HG03135 (cell line): Measurements from ENCODE around the gene CCNB1.
A peak's percentile ranks its signal among the peaks of the same experiment; 100 is the strongest.
"Not testable (repeated sequence)": the region's sequence is repeated elsewhere in the genome, so short reads cannot be mapped to it uniquely, and the experiment has no call there.

Experiments
- ATAC-seq: cut with Tn5 transposase; IDR thresholded peaks from one replicate; pipeline ENCODE4 v1.9.1; 2021; ENCODE audit warnings: mild to moderate bottlenecking, moderate library complexity; ENCODE audit not compliant: unreplicated experiment

The CCNB1 gene

DNA sequence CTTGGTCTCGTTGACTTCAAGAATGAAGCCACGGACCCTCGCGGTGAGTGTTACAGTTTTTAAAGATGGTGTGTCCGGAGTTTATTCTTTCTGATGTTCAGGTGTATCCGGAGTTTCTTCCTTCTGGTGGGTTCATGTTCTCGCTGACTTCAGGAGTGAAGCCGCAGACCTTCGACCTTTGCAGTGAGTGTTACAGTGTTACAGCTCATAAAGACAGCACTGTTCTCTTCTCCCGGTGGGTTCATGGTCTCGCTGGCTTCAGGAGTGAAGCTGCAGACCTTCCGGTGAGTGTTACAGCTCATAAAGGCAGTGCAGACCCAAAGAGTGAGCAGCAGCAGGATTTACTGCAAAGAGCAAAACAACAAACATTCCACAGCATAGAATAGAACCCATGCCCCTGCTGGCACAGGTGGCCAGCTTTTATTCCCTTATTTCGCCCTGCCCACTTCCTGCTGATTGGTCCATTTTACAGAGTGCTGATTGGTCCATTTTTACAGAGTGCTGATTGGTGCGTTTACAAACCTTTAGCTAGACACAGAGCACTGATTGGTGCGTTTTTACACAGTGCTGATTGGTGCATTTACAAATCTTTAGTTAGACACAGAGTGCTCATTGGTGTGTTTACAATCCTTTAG, 14.8 kb downstream of the CCNB1 start:
- ATAC-seq: not testable (repeated sequence)

DNA sequence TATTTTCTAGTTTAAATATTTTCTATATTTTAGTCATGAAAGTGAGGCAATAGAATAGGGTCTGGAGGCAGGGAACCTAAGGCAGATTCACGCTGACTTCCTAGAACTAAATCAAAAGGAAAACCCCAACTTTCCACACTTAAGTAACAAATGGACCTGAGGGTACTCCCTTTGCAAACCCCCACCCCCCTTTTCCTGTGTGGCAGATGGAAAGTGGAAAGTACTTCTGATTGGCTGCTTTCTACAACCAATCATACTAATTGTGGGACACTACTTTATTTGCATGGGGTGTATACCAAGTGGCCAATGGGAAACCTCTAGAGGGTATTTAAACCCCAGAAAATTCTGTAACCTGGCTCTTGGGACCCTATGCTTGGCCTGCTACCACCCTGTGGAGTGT, 17.7 kb downstream of the CCNB1 start:
- no peak for ATAC-seq

DNA sequence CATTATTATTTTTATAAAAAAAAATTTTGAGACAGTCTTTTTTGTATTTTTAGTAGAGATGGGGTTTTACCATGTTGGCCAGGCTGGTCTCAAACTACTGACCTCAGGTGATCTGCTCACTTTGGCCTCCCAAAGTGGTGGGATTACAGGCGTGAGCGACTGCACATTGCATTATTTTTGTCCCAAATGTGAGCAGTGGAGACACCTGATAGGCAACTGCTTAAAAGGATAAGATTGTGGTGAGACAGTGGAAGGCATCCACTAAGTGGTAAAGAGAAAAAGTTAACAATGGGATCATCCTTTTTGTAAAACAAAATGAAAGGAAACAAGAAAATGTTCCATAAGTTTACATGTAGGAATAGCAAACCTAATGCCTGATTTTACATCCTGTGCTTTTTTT, 20.4 kb downstream of the CCNB1 start:
- ATAC-seq: no peak

DNA sequence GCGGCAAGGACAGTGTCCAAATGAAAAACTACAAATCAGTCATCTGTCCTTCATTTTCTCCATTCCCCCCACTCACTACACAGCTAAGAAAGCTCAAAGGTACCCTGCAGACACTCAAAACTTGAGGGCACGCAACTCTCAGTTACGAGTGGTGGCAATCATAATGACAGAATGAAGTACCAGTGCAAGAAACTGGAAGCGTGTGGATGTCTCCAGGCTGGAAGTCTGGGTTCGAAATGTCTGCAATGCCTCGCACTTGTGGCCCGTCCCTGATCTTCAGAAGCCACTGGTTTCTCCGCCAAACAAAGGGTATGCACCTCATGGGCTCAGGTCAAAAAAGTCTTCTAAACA, 21.8 kb downstream of the CCNB1 start:
- no peak for ATAC-seq

DNA sequence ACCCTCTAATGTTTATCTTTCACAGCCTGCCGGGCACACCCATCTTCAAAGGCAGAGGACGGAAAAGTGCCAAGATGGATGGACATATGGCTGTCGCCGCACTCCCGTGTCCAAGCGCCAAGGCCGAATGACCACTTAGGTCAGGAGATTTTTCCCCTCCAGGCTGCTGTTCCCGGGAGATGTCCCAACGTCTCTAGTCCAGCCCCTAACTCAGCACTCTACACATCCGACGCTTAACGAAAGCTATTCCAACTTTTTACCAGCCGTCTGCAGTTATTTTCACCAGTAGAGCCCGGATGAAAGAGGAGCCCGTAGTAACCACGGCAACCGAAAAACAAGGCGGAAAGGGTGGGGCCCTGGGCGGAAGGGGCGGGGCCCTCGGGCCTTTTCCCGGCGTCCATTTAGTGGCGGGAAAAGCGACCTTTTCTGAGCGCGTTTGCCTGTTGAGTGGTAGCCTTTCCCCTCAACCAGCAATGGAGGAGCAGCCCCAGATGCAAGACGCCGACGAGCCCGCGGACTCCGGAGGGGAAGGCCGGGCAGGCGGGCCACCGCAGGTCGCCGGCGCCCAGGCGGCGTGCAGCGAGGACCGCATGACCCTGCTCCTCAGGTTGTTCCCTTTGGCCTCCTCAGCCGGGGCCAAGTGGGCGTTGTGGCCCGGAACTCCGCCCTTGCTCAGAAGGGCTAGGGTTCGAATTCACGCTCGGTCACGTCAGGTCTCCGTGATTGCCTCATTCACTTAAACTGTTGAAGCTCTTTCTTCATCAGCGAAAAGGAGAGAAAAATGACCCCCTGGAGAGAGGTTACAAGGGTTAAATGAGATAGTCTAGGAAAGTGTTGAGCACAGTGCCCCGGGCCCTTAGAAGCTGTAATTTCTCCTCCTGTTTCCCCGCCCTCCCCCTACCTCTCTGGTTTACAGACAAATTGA, 22.5 kb downstream of the CCNB1 start, which contains the start of gene CENPH:
Gene CENPH, plus strand, starts transcription at position 422 of the 925 bp plus-strand sequence. Its CDS starts 52 bp downstream, at position 474.
- ATAC-seq: peak; percentile 92

DNA sequence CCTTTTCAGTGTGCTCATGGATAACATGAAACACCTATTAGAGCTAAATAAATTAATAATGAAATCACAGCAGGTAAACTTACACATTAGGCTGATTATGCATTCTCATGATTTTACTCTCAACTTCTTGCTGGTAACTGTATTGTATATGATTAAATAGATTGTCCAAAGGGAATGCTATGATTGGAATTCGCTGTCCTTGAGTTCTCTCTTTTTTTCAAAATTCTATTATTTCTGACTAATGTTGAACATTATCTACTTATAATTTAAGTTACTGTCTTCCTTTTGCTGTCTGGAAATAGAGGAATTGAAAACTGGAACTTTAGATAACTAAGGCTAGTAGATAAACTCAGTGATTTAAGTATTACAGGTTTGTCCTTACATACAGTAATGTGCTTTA, 35.5 kb downstream of the CCNB1 start:
- ATAC-seq: no peak

DNA sequence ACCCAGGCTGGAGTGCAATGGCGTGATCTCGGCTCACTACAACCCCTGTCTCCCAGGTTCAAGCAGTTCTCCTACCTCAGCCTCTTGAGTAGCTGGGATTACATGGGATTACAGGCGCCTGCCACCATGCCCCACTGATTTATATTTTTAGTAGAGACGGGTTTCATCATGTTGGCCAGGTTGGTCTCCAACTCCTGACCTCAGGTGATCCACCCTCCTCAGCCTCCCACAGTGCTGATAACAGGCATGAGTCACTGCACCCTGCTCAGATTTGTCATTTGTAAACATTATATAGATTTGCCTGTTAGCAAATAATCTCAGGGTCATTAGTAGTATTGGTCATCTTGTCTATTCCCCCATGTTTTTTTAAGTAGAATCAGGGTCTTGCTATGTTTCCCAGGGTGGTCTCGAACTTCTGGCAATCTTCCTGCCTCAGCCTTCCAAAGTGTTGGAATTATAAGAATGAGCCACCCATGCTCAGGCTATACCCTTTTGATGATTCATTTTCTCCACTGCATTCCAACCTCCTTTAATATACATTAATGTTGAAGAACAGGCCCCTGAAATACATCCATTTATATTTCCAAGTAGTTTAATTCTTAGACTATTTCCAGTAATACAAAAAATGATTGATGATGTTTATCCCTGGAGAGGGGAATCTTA, 39.7 kb downstream of the CCNB1 start:
- no peak for ATAC-seq

DNA sequence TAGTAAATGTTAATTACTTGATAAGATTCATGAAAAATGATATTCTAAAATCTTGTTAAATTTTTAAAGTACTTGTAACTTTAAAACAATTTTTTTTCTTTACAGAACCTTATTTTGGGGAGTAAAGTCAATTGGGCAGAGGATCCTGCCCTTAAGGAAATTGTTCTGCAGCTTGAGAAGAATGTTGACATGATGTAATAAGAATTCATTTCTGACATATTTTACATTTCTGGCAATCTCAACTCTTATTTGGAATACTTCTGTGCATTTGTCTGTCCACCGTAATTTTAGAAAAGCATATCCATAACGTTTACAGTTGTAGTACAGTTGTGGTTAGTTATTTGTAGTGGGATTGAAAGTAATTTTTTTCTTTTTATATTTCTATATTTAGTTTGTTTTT, 42.7 kb downstream of the CCNB1 start:
- ATAC-seq: no peak

DNA sequence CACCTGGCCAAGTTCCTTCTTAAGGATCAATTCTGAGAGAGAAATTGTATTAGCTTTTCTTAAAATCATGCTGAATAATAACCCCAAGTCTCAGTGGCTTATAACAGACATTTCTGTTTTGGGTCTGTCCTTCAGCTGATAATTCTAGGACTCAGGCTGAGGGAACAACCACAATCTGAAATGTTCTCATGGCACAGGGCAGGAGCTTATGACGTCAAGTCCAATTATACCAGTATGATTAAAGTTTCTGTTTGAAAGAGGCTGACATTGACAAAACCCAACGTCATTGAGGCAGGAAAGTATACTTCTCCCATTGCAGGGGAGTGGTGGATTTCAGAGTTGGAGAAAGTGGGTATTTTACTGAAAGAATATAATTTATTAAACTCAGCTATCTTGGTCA, 44.2 kb downstream of the CCNB1 start:
- ATAC-seq: no peak

DNA sequence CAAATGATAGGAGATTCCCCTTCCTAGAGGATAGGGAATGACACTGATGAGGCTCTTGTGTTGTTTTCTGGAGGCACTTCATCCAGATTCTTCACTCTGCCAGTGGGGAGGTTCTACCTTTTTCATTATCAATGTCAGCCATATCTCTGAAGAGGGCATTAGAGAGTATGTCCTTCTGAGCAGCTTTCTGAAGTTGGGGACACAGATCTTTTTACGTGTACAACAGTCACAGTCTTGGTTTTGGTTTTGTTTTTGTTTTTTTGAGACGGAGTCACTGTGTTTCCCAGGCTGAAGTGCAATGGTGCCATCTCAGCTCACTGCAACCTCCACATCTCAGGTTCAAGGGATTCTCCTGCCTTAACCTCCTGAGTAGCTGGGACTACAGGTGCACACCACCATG, 45.1 kb downstream of the CCNB1 start:
- no peak for ATAC-seq

DNA sequence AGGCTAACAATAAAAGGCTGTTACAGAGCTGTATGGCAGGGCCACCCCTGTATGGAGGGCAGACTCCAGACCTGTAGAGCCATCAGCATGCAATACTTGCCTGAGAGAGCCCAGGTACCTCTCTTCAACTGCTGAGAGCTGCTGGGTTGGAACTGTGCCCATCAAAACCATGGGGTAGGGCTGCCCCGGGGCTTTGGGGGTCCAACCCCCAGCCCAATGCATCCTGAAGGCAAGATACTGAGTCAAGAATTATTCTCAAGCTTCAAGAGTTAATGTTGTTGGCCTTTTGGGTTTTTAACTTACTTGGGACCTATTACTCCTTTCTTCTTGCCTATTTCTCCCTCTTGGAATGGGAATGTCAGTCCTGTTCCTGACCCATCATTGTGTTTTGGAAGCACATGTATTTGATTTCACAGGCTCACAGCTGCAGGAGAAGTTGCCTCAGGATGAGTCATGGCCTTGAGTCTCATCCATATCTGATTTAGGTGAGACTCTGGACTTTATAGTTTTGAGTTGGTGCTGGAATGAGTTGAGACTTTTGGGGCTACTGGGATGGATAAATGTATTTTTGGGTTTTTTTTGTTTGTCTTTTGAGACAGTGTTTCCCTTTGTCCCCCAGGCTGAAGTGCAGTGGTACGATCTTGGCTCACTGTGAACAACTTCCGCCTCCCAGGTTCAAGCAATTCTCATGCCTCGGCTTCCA, 46.7 kb downstream of the CCNB1 start:
- no peak for ATAC-seq

DNA sequence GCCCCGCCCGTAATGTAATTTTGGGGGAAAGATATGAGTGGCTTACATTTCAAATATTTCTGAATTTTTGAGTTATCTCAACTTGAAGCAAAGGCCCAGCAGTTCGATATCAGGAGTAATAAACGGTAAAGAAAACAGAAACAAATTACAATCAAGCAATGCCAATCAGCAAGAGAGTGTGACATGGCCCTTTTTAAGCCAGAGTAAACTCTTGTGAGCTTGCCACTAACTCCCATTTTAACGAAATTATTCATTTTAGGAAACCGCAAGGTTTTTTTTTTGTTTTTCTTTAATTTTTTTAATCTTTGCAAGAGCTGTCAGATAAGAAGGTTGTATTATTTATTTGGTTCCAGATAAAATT, 50.2 kb downstream of the CCNB1 start:
- ATAC-seq: no peak

DNA sequence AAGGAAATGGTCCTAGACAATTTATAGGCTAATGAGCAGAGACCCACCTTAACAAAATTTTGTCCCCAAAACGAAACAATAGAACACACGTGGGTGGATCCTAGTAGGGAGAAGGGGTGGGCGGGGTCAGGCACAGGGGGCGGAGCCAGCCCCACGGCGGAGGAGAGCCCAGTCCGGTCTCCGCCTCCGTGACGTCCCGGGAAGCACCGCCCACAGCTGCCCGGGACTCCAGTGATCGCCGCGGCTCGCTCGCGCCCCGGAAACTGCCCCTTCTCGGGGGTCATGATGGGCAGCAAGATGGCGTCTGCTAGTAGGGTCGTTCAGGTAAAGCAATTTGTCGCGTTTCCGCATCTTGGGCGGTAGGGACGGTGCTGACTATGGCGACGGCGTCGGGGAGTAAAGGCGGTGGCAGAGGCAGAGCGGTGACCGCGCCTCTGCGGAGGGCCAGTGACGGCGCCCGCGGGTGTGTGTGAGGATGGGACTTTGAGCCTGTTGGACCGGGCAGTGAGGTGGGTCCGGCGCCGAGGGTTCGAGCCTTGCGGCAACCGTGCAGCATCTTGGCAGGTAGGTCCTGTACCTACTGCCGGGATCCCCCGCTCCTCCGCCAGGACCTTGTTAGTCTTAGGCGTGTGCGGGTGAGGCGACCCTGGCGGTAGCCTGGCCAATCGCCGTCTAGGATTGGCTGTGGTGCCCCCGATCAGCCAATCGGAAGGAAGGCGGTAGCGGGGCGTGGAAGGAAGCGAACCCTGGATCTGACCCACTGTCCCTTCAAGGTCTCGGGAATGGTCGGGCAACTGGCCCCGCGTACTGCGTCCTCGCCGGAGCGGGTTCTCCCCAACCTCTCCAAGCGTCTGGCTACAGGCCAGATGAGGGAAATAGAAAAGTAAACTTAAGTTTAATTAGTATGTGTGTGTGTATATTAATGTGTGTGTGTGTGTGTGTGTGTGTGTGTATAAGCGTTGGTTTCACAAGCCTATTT, 50.9 kb downstream of the CCNB1 start:
- ATAC-seq: peak; percentile 89

DNA sequence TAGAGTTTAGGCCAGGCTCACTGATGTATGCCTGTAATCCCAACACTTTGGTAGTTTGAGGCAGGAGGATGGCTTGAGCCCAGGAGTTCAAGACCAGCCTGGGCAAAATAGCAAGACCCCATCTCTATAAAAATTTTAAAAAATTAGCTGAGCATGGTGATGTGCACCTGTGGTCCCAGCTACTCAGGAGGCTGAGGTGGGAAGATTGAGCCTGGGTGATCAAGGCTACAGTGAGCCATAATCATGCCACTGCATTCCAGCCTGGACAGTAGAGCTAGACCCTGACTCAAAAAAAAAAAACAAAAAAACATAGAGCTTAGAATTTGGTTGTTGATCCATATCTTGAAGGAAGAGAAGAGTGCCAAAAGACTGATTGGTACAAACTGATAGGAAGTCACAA, 53.0 kb downstream of the CCNB1 start:
- ATAC-seq: no peak

DNA sequence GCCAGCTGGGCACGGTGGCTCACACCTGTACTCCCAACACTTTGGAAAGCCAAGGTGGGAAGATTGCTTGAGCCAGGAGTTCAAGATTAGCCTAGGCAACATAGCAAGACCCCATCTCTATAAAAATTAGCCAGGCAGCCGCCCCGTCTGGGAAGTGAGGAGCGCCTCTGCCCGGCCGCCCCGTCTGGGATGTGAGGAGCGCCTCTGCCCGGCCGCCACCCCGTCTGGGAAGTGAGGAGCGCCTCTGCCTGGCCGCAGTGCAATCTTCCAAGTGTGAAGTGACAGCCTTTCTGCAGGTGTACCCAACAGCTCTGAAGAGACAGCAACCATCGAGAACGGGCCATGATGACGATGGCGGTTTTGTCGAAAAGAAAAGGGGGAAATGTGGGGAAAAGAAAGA, 53.4 kb downstream of the CCNB1 start:
- not testable (repeated sequence) for ATAC-seq

DNA sequence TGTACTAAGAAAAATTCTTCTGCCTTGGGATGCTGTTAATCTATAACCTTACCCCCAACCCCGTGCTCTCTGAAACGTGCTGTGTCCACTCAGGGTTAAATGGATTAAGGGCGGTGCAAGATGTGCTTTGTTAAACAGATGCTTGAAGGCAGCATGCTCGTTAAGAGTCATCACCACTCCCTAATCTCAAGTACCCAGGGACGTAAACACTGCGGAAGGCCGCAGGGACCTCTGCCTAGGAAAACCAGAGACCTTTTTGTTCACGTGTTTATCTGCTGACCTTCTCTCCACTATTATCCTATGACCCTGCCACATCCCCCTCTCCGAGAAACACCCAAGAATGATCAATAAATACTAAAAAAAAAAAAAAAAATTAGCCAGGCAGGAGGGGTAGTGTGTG, 53.9 kb downstream of the CCNB1 start:
- not testable (repeated sequence) for ATAC-seq

DNA sequence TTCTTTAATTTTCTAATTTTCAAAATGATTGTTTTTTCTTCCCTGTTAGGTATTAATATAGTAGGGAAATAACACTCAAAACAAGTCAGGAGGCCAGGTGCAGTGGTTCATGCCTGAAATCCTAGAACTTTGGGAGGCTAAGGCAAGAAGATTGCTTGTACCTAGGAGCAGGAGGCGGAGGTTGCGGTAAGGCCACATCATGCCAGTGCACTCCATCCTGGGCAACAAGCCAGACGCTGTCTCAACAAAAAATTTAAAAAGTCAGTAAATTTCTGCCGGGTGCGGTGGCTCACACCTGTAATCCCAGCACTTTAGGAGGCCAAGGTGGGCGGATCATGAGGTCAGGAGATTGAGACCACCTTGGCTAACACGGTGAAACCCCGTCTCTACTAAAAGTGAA, 57.6 kb downstream of the CCNB1 start:
- ATAC-seq: no peak

DNA sequence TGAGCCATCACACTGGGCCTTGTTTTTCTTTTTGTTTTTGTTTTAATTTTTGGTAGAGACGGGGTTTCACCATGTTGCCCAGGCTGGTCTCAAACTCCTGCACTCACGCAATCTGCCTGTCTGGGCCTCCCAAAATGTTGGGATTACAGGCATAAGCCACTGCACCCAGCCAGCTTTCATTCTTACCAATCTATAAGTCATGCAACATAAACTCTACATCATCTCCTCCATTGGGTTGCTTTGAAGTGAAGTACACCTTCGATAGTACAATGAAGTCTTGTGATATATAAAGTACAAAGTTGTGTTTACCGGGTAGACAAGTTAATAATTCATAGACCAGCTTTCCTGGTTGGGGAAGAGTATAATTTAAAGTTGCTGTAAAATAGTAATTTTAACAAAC, 58.9 kb downstream of the CCNB1 start:
- no peak for ATAC-seq
